AG04449 (cell line): ENCODE measurements around the gene DEPDC7.

ENCODE experiments used
- CTCF ChIA-PET: fragments of 350-600 bp; formaldehyde crosslinking; extraction: SDS; loops from one replicate; lab custom pipeline; 2021; ENCODE audit warnings: antibody characterized with exemption; lab: Yijun Ruan, JAX
- POLR2A ChIA-PET: fragments of 400-600, 350-600 bp; formaldehyde crosslinking; extraction: SDS; loops from one replicate; lab custom pipeline; 2020; ENCODE audit warnings: antibody characterized with exemption, inconsistent platforms; lab: Yijun Ruan, JAX
- DNase-seq: peaks from one replicate; pipeline ENCODE4 v3.0.0-alpha.2; 2010; ENCODE audit warnings: low read depth, low spot score
- H3K4me3 ChIP-seq: 2 replicates; pipeline ENCODE4 v1.5.1; 2011; ENCODE audit warnings: low read depth, mild to moderate bottlenecking, control low read depth, low read length
- TF ChIP-seq, protein P1 (sequence below): IDR thresholded peaks from one replicate; pipeline ENCODE4 v1.5.1; 2011; ENCODE audit warnings: mild to moderate bottlenecking, moderate library complexity, low read length, control low read depth, inconsistent platforms; ENCODE audit not compliant: insufficient read depth; ENCODE audit errors: missing control alignments

DEPDC7 gene

DNA sequence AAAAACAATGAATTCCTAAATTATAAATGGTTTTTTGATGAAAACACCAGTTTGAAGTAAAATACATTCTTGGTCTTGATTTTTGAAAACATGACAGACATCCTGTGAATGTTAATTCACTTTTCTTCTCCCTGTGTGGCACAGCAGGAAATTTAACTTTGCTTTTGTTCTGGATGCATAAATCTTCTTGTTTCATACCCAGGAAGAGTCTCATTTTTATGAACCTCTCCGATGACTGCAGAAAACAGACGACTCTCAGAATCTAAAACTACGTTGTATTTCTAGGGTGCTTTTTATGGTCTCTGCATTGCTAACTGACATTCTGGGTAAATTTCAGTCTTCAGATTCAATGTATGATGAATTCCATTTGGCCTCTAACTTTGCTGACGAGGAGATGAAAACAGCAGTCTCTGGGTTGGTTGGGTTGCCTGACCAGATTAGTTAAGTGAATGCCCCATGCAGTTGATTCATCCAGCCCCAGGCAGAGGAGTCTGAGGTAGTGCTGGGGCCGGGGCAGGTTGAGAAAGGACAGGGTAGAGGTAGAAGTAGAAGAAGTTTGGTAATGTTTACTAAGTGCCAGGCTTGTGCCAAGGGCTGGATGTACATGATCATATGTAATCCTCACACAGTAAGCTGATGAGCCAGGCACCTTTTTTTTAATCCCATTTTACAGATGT, 43.8 kb downstream of the DEPDC7 start:
- no peak for DNase-seq
- TF ChIP-seq, protein P1, sequence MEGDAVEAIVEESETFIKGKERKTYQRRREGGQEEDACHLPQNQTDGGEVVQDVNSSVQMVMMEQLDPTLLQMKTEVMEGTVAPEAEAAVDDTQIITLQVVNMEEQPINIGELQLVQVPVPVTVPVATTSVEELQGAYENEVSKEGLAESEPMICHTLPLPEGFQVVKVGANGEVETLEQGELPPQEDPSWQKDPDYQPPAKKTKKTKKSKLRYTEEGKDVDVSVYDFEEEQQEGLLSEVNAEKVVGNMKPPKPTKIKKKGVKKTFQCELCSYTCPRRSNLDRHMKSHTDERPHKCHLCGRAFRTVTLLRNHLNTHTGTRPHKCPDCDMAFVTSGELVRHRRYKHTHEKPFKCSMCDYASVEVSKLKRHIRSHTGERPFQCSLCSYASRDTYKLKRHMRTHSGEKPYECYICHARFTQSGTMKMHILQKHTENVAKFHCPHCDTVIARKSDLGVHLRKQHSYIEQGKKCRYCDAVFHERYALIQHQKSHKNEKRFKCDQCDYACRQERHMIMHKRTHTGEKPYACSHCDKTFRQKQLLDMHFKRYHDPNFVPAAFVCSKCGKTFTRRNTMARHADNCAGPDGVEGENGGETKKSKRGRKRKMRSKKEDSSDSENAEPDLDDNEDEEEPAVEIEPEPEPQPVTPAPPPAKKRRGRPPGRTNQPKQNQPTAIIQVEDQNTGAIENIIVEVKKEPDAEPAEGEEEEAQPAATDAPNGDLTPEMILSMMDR, result no peak
- ChIA-PET CTCF (interaction anchor here (13.5 kb wide), 1 partner anchor 98 kb away, joined by 415 read pairs; no protein-coding TSS in a partner anchor), POLR2A (no interaction called here)
- H3K4me3 ChIP-seq, result no peak overlapping the region

DNA sequence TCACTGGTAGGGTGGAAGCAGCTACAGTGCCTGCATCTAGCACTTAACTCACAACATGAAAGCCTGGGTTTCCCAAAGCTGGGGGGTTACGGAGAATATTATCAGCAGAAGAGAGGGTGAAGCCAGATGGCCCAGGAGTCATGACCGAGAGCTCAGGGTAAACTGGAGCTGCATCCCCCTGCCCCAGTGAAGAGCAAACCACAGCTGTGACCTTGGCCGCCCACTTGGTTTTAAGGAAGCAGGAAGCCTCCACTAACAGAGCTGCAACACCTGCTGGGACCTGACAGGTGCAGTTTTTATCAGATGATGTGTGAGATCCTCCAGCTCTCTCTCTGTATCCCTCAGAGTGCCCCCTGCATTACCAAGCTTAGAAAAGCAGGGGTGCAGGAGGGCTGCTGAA, 44.6 kb downstream of the DEPDC7 start:
- H3K4me3 ChIP-seq, result no peak overlapping the region
- DNase-seq, result no peak
- CTCF ChIA-PET, result interaction anchor here (0.8 to 13.5 kb wide), 2 partner anchors 18 to 99 kb away, joined by 3 to 415 read pairs; no protein-coding TSS in a partner anchor
- POLR2A ChIA-PET, result interaction anchor here (0.9 kb wide), 1 partner anchor 21 kb away, joined by 4 read pairs; the partner anchor contains the start of gene TCP11L1
- TF ChIP-seq, protein P1, result no peak

DNA sequence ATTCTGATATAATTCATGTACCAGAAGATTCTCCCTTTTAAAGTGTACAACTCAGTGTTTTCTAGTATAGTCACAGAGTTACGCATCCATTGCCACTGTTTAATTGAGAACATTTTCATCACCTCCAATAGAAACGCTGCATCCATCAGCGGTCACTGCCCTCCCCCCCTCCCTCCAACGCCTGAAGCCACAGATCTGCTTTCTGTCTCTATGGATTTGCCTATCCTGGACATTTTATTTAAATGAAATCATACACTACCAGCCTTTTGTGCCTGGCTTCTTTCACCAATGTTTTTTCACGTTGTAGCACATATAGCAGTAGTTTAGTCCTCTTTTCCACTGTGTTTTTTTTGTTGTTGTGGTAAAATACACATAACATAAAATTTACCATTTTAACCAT, 46.5 kb downstream of the DEPDC7 start:
- POLR2A ChIA-PET, result no interaction called here
- H3K4me3 ChIP-seq, result no peak overlapping the region
- DNase-seq, result no peak
- CTCF ChIA-PET, result interaction anchor here (13.5 kb wide), 1 partner anchor 101 kb away, joined by 415 read pairs; no protein-coding TSS in a partner anchor
- TF ChIP-seq, protein P1, result no peak

DNA sequence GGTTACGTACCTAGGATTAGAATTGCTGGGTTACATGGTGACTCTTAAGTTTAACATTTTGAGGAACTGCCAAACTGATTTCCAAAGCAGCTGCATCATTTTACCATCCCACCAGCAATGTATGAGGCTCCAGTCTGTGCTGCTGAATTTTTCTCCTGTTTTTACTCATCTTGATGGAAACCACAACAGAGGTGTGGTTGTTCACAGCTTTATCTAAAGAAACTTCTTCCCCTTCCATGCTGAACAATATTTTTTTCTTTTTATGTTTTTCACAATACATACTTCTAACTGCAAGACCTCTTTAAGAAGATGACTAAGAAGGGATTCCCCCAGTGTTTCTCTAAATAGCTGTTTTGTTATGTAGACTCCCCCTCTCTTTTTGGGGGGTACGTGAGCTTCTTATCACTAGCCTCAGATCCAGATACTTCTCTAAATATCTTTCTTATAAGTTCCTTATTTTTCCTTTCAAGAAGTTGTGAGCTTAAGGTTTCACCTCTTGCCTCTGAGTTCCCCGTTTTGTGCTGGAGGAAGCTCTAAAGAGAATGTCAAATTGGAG, 47.7 kb downstream of the DEPDC7 start:
- ChIA-PET POLR2A (no interaction called here), CTCF (interaction anchor here (0.7 to 13.5 kb wide), 13 partner anchors 8 to 258 kb away, joined by 3 to 415 read pairs (median 4); no protein-coding TSS in a partner anchor)
- DNase-seq, result no peak
- TF ChIP-seq, protein P1, result no peak
- no peak overlapping the region for H3K4me3 ChIP-seq

DNA sequence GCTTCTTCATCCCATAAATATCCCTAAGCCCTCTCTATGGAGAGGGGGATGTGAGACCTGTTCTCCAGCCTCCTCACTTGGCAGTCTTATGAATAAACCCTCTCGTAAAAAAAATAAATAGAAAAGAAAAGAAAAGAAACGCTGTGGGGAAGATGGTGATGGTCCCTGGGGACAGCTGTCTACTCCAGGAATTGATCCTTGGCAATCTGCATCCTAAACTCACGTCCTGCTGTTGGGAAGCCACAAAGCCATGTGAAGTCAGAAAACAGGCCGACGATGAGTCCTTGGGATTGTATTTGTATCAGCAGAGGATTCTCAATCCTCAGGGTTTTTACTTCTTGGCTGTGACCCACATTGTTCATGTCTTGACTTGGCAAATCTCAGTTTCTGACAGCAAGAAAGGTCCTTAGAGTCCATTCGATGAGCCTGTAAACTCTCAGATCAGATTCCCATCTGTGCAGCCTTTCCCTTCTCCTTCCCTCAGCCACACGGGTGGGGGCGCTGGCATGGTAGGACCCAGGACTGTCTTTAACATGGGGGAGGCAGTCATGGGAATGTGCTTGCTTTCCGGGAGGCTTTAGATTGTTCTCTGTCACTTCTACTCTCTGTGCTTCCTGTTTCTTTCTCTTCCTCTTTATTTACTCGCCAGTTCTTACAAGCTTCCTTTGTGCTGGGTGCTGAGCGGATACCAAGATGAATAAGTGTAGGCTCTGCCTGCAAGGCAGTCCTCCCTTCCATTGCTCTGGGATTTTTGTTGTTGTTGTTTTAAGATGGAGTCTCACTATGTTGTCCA, 48.6 kb downstream of the DEPDC7 start:
- ChIA-PET POLR2A (no interaction called here), CTCF (interaction anchor here (0.5 to 13.5 kb wide), 20 partner anchors 9 to 259 kb away, joined by 3 to 415 read pairs (median 5); no protein-coding TSS in a partner anchor)
- no peak for DNase-seq
- no peak overlapping the region for H3K4me3 ChIP-seq
- TF ChIP-seq, protein P1, result no peak
